K562 (cell line): Measurements from ENCODE around the gene CCDC97. TPM values are rescaled to one million over a fixed set of nuclear protein-coding genes. Genes with fewer than 3 reads are reported as not detected.

Experiments
- ATAC-seq: fragments of 200-7000 bp; cut with Tn5 transposase; 3 replicates; pipeline ENCODE4 v1.9.1; 2020; ENCODE audit warnings: moderate library complexity
- BruUV-seq: library from RNA; stranded (reverse); fragments of 400-500 nt; replicated peaks from 2 replicates; lab custom pipeline; 2021; lab: Mats Ljungman, UMichigan
- CTCF ChIA-PET: fragments of 300-600 bp; formaldehyde crosslinking; extraction: SDS; loops from one replicate; lab custom pipeline; 2021; ENCODE audit warnings: low intra/inter-chr PET ratio; lab: Yijun Ruan, JAX
- POLR2A ChIA-PET: fragments of 300-600, 350-650 bp; sonication (Branson Sonifier 250); formaldehyde crosslinking; extraction: SDS; loops from one replicate; lab custom pipeline; 2021; ENCODE audit warnings: antibody characterized with exemption, inconsistent platforms; lab: Yijun Ruan, JAX
- DNase-seq, 4 experiments: peaks; one replicate each; pipeline versions ENCODE4 v3.0.0 to v3.0.0-alpha.2; 2011 to 2018; ENCODE audit warnings: low spot score in 3 of 4, mixed read lengths in 3 of 4; ENCODE audit errors: extremely low read depth in 1 of 4
- FAIRE-seq: peaks from 2 replicates; lab custom pipeline; 2011; peaks lifted over from hg19 to GRCh38; lab: Jason Lieb, UNC
- H2AFZ ChIP-seq: 2 replicates; pipeline ENCODE4 v1.6.0; 2011; ENCODE audit warnings: low read depth, low read length, control low read depth, inconsistent platforms
- H3K27ac ChIP-seq: fragments of 200-600 bp; 3 replicates; pipeline ENCODE4 v1.8.0; 2011; ENCODE audit warnings: low read depth, mild to moderate bottlenecking, control low read depth, inconsistent platforms, low read length, moderate library complexity, mixed read lengths; ENCODE audit errors: extremely low read depth
- H3K27me3 ChIP-seq, 2 experiments: fragments of 300-600 bp in 1 of 2; 2 replicates in 1 of 2; 3 replicates in 1 of 2; pipeline versions ENCODE4 v1.6.0 to v1.8.0; 2011; ENCODE audit warnings: inconsistent platforms in 2 of 2, low read length in 2 of 2, mild to moderate bottlenecking in 1 of 2, mixed read lengths in 1 of 2, moderate library complexity in 1 of 2; ENCODE audit not compliant: control insufficient read depth in 2 of 2, insufficient read depth in 2 of 2
- H3K36me3 ChIP-seq: fragments of 300-600 bp; 3 replicates; pipeline ENCODE4 v1.8.0; 2011; ENCODE audit warnings: mild to moderate bottlenecking, low read length, inconsistent platforms; ENCODE audit not compliant: control insufficient read depth, insufficient read depth
- H3K4me1 ChIP-seq, 2 experiments: fragments of 200-600 bp in 1 of 2; replicated peaks in 1 of 2; 2 replicates in 1 of 2; 3 replicates in 1 of 2; pipeline versions ENCODE4 v1.5.1 to v1.8.0; 2011; ENCODE audit warnings: inconsistent platforms in 2 of 2, low read length in 2 of 2, mild to moderate bottlenecking in 1 of 2, mixed read lengths in 1 of 2, moderate library complexity in 1 of 2; ENCODE audit not compliant: control insufficient read depth in 2 of 2, insufficient read depth in 2 of 2
- H3K4me2 ChIP-seq: 2 replicates; pipeline ENCODE4 v1.6.1; 2011; ENCODE audit warnings: low read length, control low read depth, inconsistent platforms, mixed read lengths; ENCODE audit not compliant: insufficient read depth
- H3K4me3 ChIP-seq: fragments of 200-600 bp; sonication (generic), shearing (Covaris generic); 2 replicates; pipeline ENCODE4 v1.5.1; 2016; ENCODE audit warnings: control low read depth, inconsistent platforms
- H3K79me2 ChIP-seq: fragments of 200-600 bp; 3 replicates; pipeline ENCODE4 v1.8.0; 2011; ENCODE audit warnings: low read length, inconsistent platforms; ENCODE audit not compliant: control insufficient read depth, insufficient read depth
- H3K9ac ChIP-seq, 2 experiments: 2 replicates each; pipeline versions ENCODE4 v1.6.0 to v1.6.1; 2011; ENCODE audit warnings: low read depth in 2 of 2, low read length in 2 of 2, control low read depth in 1 of 2, inconsistent platforms in 1 of 2, mild to moderate bottlenecking in 1 of 2, mixed read lengths in 1 of 2; ENCODE audit not compliant: insufficient read depth in 1 of 2
- H3K9me1 ChIP-seq: one replicate; pipeline ENCODE4 v1.6.0; 2011; ENCODE audit warnings: inconsistent platforms, mild to moderate bottlenecking, low read length, moderate library complexity; ENCODE audit not compliant: control insufficient read depth, insufficient read depth
- H3K9me3 ChIP-seq: replicated peaks from 2 replicates; pipeline ENCODE4 v1.5.1; 2011; ENCODE audit warnings: low read depth, low read length, inconsistent platforms; ENCODE audit not compliant: control insufficient read depth, insufficient read depth
- H4K20me1 ChIP-seq: replicated peaks from 2 replicates; pipeline ENCODE4 v1.6.1; 2011; ENCODE audit warnings: low read length, inconsistent platforms, mixed read lengths; ENCODE audit not compliant: control insufficient read depth, insufficient read depth
- GABPA ChIP-seq: fragments of 200-800 bp; sonication (Bioruptor generic); conservative IDR thresholded peaks from 2 replicates; pipeline ENCODE4 v1.6.1; 2016; ENCODE audit warnings: low read depth, missing genetic modification characterization, missing compliant biosample characterization
- HDGF ChIP-seq: fragments of 450-650 bp; IDR thresholded peaks from 2 replicates; pipeline ENCODE4 v1.6.1; 2016
- LCOR ChIP-seq: sonication (generic); formaldehyde crosslinking; IDR thresholded peaks from 2 replicates; pipeline ENCODE4 v1.8.0; 2022; ENCODE audit warnings: mild to moderate bottlenecking, missing genetic modification reagents
- POLR2G ChIP-seq: fragments of 200-400 bp; formaldehyde crosslinking; IDR thresholded peaks from 2 replicates; pipeline ENCODE4 v1.6.1; 2017; ENCODE audit warnings: low read depth, mild to moderate bottlenecking, antibody characterized with exemption, low read length, moderate library complexity
- RERE ChIP-seq: sonication (generic); formaldehyde crosslinking; IDR thresholded peaks from 2 replicates; pipeline ENCODE4 v1.8.0; 2023; ENCODE audit warnings: missing genetic modification reagents, mild to moderate bottlenecking, borderline replicate concordance
- TAF7 ChIP-seq: fragments of 450-650 bp; IDR thresholded peaks from 2 replicates; pipeline ENCODE4 v1.6.1; 2016; ENCODE audit warnings: missing genetic modification characterization, missing compliant biosample characterization
- THAP12 ChIP-seq: fragments of 250-450 bp; sonication (Bioruptor Pico); IDR thresholded peaks from 2 replicates; pipeline ENCODE4 v1.9.0; 2021; ENCODE audit warnings: mild to moderate bottlenecking, inconsistent platforms
- XRCC3 ChIP-seq: fragments of 450-650 bp; IDR thresholded peaks from 2 replicates; pipeline ENCODE4 v1.6.1; 2017; ENCODE audit warnings: mild to moderate bottlenecking, moderate library complexity
- ZNF23 ChIP-seq: fragments of 250-450 bp; sonication (Bioruptor Pico); IDR thresholded peaks from 2 replicates; pipeline ENCODE4 v1.4.0; 2020; ENCODE audit warnings: mild to moderate bottlenecking
- ZNF445 ChIP-seq: fragments of 250-450 bp; sonication (Bioruptor Pico); IDR thresholded peaks from 2 replicates; pipeline ENCODE4 v1.4.0; 2020; ENCODE audit warnings: low read depth, mild to moderate bottlenecking, moderate library complexity
- ZNF655 ChIP-seq: fragments of 250-450 bp; sonication (Bioruptor Pico); IDR thresholded peaks from 2 replicates; pipeline ENCODE4 v1.5.0; 2021
- WGBS: fragments of 100-300 bp; shearing (Covaris generic); methylation state at CpG from one replicate; pipeline ENCODE4 v1.1.6; 2016; ENCODE audit warnings: low coverage, mixed read lengths; ENCODE audit not compliant: insufficient coverage; ENCODE audit errors: missing lambda C conversion rate; 5-methylcytosine and 5-hydroxymethylcytosine counted together
- in situ Hi-C: fragments of 300-500 bp; cut with MboI; formaldehyde crosslinking; loops from 4 replicates; pipeline ENCODE4 v1.15.0; 2018; ENCODE audit warnings: inconsistent platforms, mixed read lengths
- intact Hi-C: fragments of 100-400 bp; cut with micrococcal nuclease; formaldehyde crosslinking; loops from 2 replicates; pipeline ENCODE4 v1.14.2; 2022
- polyA plus RNA-seq, 8 experiments: library from polyadenylated mRNA; depleted of rRNA in 4 of 8; stranded (reverse) in 5 of 8; unstranded in 3 of 8; fragments of >200 nt; fragmentation: Nextera tagmentation in 2 of 8; fragmentation: Illumina TruSeq in 1 of 8; extraction: Ambion mirVana in 2 of 8; extraction: Trizol in 1 of 8; gene quantifications; 2 replicates each; pipeline versions ENCODE4 v1.2.1 to v1.2.3, GENCODE V29; 2011 to 2014; ENCODE audit warnings: inconsistent platforms in 1 of 8, missing spikeins in 1 of 8
- total RNA-seq, 7 experiments: library from RNA; depleted of rRNA in 6 of 7; stranded (reverse); fragments of >200 nt in 6 of 7; fragmentation: Illumina TruSeq in 2 of 7; extraction: Trizol in 2 of 7; gene quantifications; 2 replicates each; pipeline versions ENCODE4 v1.2.1 to v1.2.3, GENCODE V29; 2011 to 2021; ENCODE audit warnings: low replicate concordance in 1 of 7

CCDC97 gene
- total and polyA plus RNA-seq, 9 of the 15 experiments (the other 6 are each of a cell fraction or from before 2014, with no cell fraction given), result 0.60 to 16.5 (median 7.0) TPM

GRCh38 chr19:41332468-41332867, 22.5 kb downstream of the CCDC97 start:
- H3K79me2 ChIP-seq, result peaks cover 10% of the 10 kb centered on the region; the same call in 2 of the 3 replicates
- no peaks in the 10 kb centered on the region for H3K27me3 ChIP-seq
- DNase-seq (no peak), FAIRE-seq (no peak), ATAC-seq (no peak)
- in situ Hi-C loops (no loop called here), intact Hi-C loops (no loop called here)
- no peaks in the 10 kb centered on the region for H3K9me3 ChIP-seq
- H3K4me1 ChIP-seq, result peaks cover 10 to 19% of the 10 kb centered on the region in 2 experiments; a peak in 4 of 5 replicates
- H3K9ac ChIP-seq, result no peak overlapping the region
- H2AFZ ChIP-seq, result no peak overlapping the region
- ChIA-PET CTCF (no interaction called here), POLR2A (no interaction called here)
- no peaks in the 10 kb centered on the region for H3K9me1 ChIP-seq
- H3K27ac ChIP-seq, result no peak overlapping the region
- H3K36me3 ChIP-seq, result peaks cover 82% of the 10 kb centered on the region; the same call in 2 of the 3 replicates
- no peak overlapping the region for H3K4me3 ChIP-seq
- BruUV-seq, result no TSS peak
- 83% methylated on average over 5 of the region's 5 CpGs for whole genome bisulfite sequencing
- H3K4me2 ChIP-seq, result no peak overlapping the region
- peaks cover 3% of the 10 kb centered on the region; the same call in 1 of the 2 replicates for H4K20me1 ChIP-seq
- TF ChIP-seq XRCC3, result no peak
- TF ChIP-seq TAF7 (tag), result no peak
- TF ChIP-seq ZNF655 (CRISPR knock-in tag), result no peak
- TF ChIP-seq HDGF, result no peak
- TF ChIP-seq THAP12 (CRISPR knock-in tag), result no peak
- no peak for TF ChIP-seq POLR2G
- no peak for TF ChIP-seq ZNF445 (CRISPR knock-in tag)
- no peak for TF ChIP-seq RERE (CRISPR knock-in tag)
- TF ChIP-seq LCOR (CRISPR knock-in tag), result no peak
- no peak for TF ChIP-seq ZNF23 (CRISPR knock-in tag)
- TF ChIP-seq GABPA (tag), result no peak
